ENCODE measurements around the gene GGA3. TPM values are rescaled to one million over a fixed set of nuclear protein-coding genes. Genes with fewer than 3 reads are reported as not detected.
A peak's percentile ranks its signal among the peaks of the same experiment; 100 is the strongest.

The GGA3 gene
- total RNA-seq, 1 experiment from 2014 or later: 61.6 TPM

- Histone ChIP-seq H3K4me1 (ENCODE audit: control insufficient read depth, insufficient read depth, low read length) (no peaks in the 10 kb centered on the region), H3K27me3 (ENCODE audit: control insufficient read depth, insufficient read depth, low read length) (no peaks in the 10 kb centered on the region), H3K9me3 (ENCODE audit: control insufficient read depth, insufficient read depth, low read depth, low read length) (no peaks in the 10 kb centered on the region), H3K4me3 (ENCODE audit: low read depth in 2 of 2, low read length in 2 of 2) (no peak overlapping the region), H3K27ac (ENCODE audit: low read length) (no peak overlapping the region), H3K36me3 (ENCODE audit: control insufficient read depth, insufficient read depth, low read length) (no peaks in the 10 kb centered on the region)
- no peak for ATAC-seq
- BruUV-seq (replicated peaks): no TSS peak
- no peak for TF ChIP-seq SIN3A (IDR thresholded peaks at IDR 0.05; ENCODE audit: borderline replicate concordance, insufficient read depth, low read depth, low read length)
- no peak for TF ChIP-seq POLR2AphosphoS5 (IDR thresholded peaks at IDR 0.05; ENCODE audit: low read depth, low read length)
- TF ChIP-seq, protein P1, sequence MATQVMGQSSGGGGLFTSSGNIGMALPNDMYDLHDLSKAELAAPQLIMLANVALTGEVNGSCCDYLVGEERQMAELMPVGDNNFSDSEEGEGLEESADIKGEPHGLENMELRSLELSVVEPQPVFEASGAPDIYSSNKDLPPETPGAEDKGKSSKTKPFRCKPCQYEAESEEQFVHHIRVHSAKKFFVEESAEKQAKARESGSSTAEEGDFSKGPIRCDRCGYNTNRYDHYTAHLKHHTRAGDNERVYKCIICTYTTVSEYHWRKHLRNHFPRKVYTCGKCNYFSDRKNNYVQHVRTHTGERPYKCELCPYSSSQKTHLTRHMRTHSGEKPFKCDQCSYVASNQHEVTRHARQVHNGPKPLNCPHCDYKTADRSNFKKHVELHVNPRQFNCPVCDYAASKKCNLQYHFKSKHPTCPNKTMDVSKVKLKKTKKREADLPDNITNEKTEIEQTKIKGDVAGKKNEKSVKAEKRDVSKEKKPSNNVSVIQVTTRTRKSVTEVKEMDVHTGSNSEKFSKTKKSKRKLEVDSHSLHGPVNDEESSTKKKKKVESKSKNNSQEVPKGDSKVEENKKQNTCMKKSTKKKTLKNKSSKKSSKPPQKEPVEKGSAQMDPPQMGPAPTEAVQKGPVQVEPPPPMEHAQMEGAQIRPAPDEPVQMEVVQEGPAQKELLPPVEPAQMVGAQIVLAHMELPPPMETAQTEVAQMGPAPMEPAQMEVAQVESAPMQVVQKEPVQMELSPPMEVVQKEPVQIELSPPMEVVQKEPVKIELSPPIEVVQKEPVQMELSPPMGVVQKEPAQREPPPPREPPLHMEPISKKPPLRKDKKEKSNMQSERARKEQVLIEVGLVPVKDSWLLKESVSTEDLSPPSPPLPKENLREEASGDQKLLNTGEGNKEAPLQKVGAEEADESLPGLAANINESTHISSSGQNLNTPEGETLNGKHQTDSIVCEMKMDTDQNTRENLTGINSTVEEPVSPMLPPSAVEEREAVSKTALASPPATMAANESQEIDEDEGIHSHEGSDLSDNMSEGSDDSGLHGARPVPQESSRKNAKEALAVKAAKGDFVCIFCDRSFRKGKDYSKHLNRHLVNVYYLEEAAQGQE (IDR thresholded peaks at IDR 0.05; ENCODE audit: insufficient read depth in 1 of 2, low read depth in 2 of 2, low read length in 1 of 2): no peak
- no peak for TF ChIP-seq TCF7L2 (IDR thresholded peaks at IDR 0.05; ENCODE audit: low read depth, low read length)
- TF ChIP-seq, protein P2, sequence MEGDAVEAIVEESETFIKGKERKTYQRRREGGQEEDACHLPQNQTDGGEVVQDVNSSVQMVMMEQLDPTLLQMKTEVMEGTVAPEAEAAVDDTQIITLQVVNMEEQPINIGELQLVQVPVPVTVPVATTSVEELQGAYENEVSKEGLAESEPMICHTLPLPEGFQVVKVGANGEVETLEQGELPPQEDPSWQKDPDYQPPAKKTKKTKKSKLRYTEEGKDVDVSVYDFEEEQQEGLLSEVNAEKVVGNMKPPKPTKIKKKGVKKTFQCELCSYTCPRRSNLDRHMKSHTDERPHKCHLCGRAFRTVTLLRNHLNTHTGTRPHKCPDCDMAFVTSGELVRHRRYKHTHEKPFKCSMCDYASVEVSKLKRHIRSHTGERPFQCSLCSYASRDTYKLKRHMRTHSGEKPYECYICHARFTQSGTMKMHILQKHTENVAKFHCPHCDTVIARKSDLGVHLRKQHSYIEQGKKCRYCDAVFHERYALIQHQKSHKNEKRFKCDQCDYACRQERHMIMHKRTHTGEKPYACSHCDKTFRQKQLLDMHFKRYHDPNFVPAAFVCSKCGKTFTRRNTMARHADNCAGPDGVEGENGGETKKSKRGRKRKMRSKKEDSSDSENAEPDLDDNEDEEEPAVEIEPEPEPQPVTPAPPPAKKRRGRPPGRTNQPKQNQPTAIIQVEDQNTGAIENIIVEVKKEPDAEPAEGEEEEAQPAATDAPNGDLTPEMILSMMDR (IDR thresholded peaks at IDR 0.05): no peak
- ChIA-PET POLR2A (interaction anchor here (0.7 kb wide), 1 partner anchor 104 kb away, joined by 3 read pairs; no protein-coding TSS in a partner anchor), CTCF (interaction anchor here (0.6 to 0.7 kb wide), 3 partner anchors 10 to 182 kb away, joined by 3 to 7 read pairs (median 4); no protein-coding TSS in a partner anchor)
- in situ Hi-C loops (cut with HindIII; ENCODE audit: low pct_unique_long_range_greater_than_20kb, low sequenced_read_pairs) (no loop called here), intact Hi-C loops (cut with micrococcal nuclease; ENCODE audit: unreplicated experiment) (no loop called here)
- DNase-seq (ENCODE audit: low read depth, low spot score): no peak
These were observed 9.2 kb downstream of the GGA3 start for GRCh38 chr17:75252039-75252816.

GRCh38 chr17:75250009-75250471 lies 11.4 kb downstream of the GGA3 start:
- ATAC-seq (peak; percentile 32; the same call in 1 of the 2 replicates), DNase-seq (ENCODE audit: low read depth, low spot score) (no peak)
- in situ Hi-C loops (cut with HindIII; ENCODE audit: low pct_unique_long_range_greater_than_20kb, low sequenced_read_pairs) (no loop called here), intact Hi-C loops (cut with micrococcal nuclease; ENCODE audit: unreplicated experiment) (no loop called here)
- Histone ChIP-seq H3K36me3 (ENCODE audit: control insufficient read depth, insufficient read depth, low read length) (no peaks in the 10 kb centered on the region; the same call in 1 of the 2 replicates), H3K27ac (ENCODE audit: low read length) (no peak overlapping the region), H3K4me1 (ENCODE audit: control insufficient read depth, insufficient read depth, low read length) (no peaks in the 10 kb centered on the region), H3K4me3 (ENCODE audit: low read depth in 2 of 2, low read length in 2 of 2) (no peak overlapping the region), H3K27me3 (ENCODE audit: control insufficient read depth, insufficient read depth, low read length) (no peaks in the 10 kb centered on the region), H3K9me3 (ENCODE audit: control insufficient read depth, insufficient read depth, low read depth, low read length) (no peaks in the 10 kb centered on the region)
- ChIA-PET POLR2A (interaction anchor here (0.7 kb wide), 1 partner anchor 37 kb away, joined by 10 read pairs; no protein-coding TSS in a partner anchor), CTCF (interaction anchor here (0.5 kb wide), 1 partner anchor 8 kb away, joined by 3 read pairs; no protein-coding TSS in a partner anchor)
- no TSS peak for BruUV-seq (replicated peaks)
- TF ChIP-seq, protein P1 (IDR thresholded peaks at IDR 0.05; ENCODE audit: insufficient read depth in 1 of 2, low read depth in 2 of 2, low read length in 1 of 2): no peak
- TF ChIP-seq, protein P2 (IDR thresholded peaks at IDR 0.05): no peak
- TF ChIP-seq SIN3A (IDR thresholded peaks at IDR 0.05; ENCODE audit: borderline replicate concordance, insufficient read depth, low read depth, low read length): no peak
- no peak for TF ChIP-seq POLR2AphosphoS5 (IDR thresholded peaks at IDR 0.05; ENCODE audit: low read depth, low read length)
- no peak for TF ChIP-seq TCF7L2 (IDR thresholded peaks at IDR 0.05; ENCODE audit: low read depth, low read length)

All from Panc1 (cell line).